Embryonic facial prominence (tissue), 1 donor: ENCODE results near the gene SLC7A4.
A peak's percentile ranks its signal among the peaks of the same experiment; 100 is the strongest.
"Not testable (repeated sequence)": the region's sequence is repeated elsewhere in the genome, so short reads cannot be mapped to it uniquely, and the experiment has no call there.

Experiments
- DNase-seq: peaks from one replicate; pipeline ENCODE4 v3.0.0-alpha.2; 2016; ENCODE audit errors: extremely low spot score

Gene SLC7A4

DNA sequence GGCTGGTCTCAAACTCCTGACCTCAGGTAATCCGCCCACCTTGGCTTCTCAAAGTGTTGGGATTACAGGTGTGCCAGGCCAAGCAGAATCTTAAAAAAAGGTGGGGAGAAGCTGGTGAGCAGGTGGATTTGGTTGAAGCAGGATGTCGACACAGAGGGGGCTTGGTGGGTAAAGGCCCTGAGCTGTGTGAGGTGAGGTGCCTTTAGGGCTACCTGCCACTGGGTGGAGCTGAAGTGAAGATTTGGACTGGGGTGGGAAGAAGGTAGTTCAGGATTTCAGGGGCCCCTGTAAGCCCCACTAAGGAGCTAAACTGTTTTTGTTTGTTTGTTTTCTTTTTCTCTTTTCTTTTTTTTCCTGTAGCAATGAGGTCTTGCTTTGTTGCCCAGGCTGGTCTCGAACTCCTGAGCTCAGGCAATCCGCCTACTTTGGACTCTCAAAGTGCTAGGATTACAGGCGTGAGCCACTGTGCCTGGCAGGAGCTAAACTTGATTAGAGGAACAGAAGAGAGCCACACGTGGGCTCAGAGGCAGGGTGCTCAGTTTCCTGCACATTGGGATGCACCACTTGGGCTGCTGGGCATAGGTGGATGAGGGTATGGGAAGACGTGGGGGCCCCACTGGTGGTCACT is 11.4 kb downstream of the SLC7A4 start:
- no peak for DNase-seq

DNA sequence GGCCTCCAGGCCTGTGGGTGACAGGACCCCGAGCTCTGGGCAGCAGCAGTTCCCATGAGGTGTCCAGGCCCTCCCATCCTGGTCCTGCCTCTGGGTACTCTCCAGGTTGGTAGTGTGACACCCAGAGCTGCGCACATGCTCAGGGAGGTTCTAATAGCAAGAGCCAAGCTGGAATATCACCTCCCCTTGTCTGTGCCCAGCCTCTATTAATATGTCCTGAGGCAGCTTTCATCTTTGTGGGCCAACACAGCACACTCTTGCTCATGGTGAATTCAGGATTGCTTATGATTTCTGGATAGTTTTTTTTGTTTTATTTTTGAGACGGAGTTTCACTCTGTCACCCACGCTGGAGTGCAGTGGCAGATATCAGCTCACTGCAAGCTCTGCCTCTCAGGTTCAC is 14.0 kb downstream of the SLC7A4 start:
- DNase-seq: no peak

DNA sequence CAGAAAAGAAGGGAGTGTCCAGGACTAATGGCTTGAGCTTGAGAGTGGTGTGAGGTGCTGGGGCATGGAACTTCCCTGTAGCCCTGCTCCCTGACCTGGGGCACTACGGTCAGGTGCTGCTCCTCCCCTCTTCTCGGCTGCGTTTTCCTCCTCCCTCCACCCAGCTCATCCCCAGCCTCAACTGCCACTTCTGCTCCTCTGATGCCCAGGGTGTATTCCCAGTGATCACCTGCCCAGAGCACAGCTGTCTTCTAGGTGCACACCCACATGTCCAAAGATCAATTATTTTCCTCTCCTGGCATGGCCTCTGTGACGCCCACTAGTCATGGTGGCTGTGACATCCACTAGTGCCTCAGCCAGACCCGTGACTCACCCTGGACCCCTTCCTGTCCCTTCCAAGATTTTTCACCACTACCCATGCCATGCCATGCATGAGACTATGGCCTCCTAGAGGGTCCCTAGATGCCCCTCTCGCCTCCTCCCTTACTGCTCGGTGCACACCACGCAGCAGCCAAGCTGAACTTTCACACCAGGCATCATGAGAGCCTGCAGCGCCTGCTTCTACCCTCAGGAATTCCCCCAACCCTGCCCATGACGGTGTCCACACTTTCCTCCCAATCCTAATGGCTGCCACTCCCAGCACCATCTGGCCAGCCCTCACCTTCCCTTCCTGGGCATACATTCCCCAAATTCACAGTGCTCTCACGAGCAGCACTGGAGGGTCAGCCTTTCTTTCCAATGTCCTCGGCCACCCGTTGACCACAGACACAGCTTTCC is 15.5 kb downstream of the SLC7A4 start:
- DNase-seq: no peak

DNA sequence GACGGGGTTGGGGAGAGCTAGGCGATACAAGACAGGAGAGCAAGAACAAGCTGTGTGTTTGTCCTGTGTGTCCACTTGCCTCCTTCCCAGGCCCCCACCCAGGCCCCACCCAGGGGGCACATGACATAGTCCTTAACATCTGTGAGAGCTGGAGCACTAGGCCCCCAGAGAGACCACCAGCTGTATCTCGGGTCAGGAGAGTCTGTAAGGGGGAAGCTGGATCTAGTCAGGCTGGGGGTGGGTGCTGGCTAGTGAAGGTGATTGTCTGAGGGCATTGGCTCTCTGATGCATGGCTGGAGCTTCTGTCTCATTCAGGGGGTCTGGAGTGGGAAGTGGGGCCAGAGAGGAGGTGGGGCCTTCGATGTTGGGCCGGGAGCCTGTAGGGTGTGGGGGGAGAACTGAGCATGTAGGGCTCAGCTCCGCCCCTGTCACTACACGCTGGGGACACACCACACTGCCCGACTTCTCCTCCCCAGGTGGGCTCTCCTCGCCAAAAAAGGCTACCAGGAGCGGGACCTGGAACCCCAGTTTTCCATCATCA is 16.8 kb downstream of the SLC7A4 start:
- no peak for DNase-seq

DNA sequence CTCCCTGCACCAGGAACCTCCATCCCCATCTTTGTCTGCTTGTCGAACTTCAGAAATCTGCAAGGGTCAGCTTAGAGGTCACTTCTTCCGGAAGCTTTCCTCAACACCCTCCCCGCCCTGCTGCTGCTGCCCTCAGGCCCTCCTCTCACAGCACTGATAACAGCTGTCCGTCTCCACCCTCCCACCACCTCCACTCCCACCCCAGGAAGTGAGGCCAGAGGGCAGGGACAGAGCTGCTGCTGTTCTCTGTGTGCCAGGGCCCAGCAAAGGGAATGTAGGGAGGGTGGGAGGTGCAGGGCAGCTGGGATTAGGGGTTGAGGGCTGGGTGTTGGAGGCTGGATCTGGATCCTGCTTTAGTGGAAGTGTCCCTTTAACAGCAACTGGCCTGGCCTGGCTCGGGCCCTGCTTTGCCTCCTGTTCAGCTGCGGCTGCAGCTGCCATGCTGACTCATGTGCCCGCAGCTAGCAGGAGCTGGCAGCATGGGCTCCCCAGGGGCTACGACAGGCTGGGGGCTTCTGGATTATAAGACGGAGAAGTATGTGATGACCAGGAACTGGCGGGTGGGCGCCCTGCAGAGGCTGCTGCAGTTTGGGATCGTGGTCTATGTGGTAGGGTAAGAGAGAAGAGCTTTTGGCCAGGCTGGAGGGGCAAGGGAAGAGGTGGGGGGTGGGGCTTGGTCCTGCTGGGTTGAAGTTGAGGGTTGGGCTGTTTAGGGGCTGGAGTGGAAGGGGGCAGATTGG is 17.5 kb downstream of the SLC7A4 start, which contains the start of gene P2RX6:
Gene P2RX6, plus strand, starts transcription at position 440 of the 740 bp plus-strand sequence. Its CDS starts 10 bp downstream, at position 450.
- no peak for DNase-seq

DNA sequence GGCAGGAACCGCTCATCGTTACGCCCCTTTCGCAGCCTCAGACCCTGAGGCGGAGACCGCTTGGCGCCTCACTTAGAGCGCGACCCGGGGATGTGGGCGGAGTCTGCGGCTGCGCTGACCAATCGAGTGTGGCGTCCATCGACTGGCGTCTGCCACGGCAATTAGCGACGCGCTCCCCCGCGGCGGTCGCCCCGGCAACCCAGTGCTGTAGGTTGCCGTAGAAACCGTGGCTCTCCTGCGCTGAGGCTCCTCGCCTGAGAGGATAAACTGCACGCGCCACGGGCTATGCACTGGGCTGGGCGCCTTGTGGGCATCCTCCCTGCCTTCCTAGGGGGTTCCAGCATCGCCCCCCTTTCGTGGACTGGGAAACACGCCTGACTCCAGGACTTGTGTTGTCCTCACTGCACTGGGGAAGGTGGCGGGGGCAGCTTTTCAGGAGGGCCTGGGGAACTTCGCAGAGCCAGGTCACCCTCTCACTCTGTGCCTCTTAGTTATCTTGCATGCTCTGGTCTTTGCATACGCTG is 18.1 kb downstream of the SLC7A4 start:
- no peak for DNase-seq

DNA sequence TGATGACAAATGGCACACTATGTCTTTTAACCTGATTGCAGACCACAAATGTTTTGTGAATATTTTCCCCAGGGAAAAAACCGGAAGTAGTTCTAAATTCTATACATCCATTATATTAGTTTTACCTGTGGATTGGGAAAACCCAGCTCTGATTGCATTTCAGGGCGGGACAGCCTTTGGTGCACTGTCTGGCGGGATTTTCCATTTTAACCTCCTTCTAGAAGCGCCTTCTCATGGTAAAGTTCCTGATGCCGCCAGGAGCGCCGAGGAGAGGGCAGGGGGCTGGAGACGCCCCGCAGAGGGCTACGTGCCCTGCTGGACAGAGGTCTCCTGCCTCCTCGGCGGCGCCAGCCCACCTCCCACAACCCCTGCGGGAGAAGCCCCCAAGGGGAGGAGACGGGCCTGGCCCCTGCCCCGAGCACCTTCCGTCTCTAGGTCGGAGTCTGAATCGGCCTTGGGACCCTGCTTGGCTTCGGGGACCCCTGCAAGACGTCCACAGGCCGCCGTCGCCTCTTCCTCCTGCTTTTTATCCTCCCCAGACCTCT is 18.6 kb downstream of the SLC7A4 start:
- DNase-seq: no peak

DNA sequence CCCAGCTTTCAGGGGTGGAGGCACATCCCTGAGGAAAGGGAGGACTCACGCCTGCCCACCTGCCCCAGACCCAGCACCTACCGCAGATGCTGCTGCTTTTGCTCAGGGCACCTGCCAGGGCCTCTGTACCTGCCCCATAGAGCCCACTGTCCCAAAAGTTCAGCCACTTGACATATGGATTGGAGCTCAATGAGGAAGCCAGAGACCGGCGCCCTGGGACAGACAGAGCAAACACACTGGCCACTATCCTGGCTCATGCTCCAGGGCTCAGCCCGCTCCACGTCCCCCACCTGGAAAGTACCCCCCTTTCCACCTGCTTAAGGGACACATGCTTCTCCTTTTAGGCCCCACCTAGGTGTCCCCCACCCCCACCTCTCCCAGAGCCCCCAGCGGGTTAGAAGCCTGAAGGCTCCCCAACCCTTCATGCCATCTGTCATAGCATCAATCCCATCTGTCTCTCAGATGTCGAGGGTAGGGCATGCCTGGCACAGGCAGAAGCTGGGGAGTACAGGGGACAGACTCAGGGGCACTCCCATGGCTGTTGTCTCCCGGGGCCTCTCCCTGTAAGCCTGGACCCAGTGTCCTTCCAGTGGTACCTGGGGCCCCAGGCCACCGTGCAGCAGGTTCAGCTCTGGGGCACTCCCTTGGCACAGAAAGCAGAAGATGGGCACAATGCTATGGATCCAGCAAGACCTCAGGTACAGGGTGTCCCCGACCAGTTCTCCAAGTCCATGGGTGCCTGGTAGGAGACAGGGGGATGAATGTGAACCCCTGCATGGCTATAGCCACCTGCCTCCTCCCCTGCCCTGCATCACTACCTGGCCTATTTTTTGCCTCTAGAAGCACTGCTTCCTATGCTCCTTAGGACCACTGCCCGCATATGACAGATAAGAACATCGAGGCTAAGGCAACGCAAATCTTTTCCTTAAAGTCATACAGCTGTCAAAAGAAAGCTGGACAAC is 19.6 kb downstream of the SLC7A4 start:
- DNase-seq: no peak

DNA sequence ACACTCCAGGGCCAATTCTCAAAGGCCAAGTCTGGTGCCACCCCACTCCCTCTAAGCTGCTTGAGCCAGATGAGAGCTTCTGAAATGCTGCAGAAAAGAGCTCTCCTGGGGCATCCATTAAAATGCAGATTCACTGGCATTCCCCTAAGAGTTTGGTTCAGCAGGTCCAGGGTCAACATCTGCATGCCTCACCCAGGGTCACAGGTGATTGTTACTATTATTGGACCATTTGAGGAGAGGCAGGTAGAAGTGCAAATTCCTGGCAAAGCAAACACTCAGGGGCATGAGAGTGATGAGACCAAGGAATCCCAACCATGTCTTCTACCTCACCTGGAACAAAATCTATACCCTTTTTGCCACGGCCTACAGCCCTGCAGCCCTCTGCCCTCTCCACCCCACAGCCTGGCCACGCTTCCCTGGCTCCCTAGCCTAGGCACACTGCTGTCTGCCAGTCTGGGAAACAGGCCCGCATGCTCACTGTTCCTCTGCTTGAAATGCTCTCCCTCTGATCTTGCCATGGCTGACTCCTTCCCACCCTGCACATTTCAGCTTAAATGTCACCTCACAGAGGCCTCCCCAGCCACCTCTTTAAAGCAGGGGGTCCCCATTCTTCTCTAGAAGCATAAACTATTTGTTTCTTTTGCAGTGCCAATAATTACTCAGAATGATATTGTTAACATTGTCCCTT is 21.8 kb downstream of the SLC7A4 start:
- DNase-seq: no peak

DNA sequence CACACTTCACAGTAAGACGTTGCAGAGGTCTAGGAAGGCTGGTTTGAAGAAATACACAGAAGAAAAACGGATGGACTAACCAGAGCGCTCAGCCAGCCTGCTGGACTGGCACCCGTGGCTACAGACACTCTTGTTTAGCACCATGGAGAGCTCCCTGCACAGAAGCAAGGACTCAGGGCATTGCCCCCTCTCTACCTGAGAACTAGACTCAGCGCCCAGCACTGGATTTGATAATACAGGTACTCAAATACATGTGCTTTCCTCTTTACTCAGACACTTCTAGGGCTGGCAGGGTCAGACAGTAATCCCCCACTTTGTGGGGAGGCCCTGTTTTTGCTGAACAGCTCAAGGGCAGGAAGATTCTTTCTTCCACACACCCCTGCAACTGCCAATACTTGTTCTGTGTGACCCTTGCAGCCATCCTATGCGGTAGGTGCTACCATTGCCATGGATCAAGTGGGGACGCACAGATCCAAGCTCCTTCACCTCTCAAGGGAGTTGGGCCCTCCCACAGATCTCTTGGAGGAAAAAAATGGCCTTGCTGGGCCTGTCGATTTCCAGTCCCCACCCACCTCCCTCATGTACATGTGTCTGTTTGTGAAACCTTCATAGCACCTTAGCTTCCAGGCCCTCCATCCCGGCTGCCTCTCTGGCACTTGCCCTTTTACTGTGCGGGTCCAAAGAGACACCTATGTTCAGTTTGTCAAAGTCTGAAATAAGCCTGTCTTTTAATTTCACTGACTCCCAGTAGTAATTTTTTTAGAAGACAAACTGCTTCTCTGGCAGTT is 22.5 kb downstream of the SLC7A4 start:
- peak; percentile 46 for DNase-seq

DNA sequence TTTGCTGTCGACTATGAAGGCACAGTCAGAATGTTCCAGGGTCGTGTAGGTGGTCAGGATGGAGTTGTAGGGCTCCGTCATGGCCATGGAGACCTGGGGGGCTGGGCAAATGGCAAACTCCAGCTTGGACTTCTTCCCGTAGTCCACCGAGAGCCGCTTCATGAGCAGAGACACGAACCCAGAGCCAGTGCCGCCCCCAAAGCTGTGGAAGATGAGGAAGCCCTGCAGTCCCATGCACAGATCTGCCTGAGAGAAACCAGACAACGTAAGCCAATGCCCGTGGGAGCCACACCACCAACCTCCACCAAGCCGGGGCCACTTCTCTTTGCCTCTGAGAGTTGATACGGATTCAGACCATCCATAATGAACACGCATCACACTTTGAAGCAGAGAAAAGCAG is 23.2 kb downstream of the SLC7A4 start:
- not testable (repeated sequence) for DNase-seq

DNA sequence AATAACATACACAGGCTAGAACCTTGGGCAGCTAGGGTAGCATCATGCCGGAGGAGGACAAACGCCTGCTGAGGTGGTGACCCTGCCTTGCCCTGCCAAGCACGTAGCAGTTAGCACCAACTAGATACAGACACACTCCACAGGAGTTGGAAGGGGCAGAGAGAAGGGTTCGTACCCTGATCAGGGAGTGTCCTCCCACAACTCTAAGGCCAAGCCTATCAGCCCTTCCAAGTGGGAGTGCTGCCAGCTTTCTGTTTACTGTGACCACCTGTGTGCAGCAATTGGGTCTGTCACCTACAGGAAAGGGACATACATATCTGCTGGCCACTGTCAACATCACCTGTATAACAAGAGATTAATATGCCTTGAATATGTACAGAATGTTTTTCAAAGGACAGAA is 28.6 kb downstream of the SLC7A4 start:
- DNase-seq: no peak

DNA sequence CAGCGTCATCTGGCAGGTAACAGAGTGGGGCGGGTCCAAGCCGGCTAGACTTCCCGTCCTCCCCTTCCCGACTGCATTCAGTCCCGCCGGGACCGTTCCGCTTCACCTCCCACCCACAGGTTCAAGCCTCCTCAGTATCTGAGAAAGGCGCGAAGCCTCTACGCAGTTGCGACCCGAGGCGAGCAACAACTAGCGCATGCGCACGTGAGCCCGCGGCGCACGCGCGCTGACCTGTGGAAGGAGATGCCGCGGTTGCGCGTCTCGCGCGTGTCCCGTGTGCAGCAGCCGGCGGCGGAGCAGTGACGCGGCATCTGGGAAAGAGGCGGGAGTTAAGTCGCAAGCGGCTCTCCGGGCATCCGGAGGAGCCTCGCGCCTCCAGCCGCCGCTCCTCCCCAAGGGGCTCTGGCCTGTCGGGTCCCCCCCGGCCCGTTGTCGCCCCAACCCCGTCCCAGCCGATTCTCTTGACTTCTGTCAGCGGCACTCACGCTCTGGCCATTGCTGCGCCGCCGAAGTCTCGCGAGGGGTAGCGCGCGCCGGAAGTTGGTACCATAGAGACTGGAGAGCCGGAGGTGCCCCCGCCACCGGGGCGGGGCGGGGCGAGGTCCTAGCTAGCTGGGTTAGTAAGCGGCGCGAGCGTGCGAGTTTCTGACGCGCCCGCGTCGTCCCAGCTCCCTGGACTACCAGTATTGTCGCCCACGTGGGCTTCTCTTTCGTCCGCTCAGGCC is 30.6 kb downstream of the SLC7A4 start, which contains the start of gene THAP7:
Gene THAP7, minus strand, starts transcription at position 518 of the 725 bp plus-strand sequence. Its CDS starts 207 bp downstream, at position 311.
- DNase-seq: peak; percentile 93

DNA sequence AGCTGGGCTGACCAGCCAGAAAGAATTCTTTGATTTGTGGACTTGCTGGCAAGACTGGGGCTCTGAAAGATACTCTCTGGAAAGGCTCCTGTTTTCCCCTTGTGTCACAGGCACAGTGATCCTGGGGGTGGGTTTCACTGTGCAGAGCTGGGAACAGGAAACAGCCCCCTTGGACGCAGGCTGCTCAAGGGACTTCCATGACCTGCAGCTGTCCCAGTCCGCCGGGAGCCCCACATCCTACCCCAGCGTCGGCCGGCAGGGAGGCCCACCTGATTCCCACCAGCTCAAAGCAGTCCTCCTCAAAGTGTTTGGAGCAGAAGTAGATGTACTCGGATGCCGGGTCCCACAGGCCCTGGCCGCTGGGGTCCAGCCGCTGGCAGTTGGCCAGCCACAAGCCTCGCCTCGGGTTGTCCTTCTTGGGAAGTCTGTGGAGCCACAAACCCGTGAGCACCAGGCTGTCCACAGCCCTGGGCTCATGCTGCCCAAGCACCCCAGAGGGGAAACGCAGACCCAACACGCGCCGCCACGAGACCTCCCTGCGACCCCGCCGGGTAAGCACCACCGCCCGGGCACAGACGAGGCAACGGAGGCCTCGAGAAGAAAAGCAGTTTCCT is 31.3 kb downstream of the SLC7A4 start:
- DNase-seq: no peak

DNA sequence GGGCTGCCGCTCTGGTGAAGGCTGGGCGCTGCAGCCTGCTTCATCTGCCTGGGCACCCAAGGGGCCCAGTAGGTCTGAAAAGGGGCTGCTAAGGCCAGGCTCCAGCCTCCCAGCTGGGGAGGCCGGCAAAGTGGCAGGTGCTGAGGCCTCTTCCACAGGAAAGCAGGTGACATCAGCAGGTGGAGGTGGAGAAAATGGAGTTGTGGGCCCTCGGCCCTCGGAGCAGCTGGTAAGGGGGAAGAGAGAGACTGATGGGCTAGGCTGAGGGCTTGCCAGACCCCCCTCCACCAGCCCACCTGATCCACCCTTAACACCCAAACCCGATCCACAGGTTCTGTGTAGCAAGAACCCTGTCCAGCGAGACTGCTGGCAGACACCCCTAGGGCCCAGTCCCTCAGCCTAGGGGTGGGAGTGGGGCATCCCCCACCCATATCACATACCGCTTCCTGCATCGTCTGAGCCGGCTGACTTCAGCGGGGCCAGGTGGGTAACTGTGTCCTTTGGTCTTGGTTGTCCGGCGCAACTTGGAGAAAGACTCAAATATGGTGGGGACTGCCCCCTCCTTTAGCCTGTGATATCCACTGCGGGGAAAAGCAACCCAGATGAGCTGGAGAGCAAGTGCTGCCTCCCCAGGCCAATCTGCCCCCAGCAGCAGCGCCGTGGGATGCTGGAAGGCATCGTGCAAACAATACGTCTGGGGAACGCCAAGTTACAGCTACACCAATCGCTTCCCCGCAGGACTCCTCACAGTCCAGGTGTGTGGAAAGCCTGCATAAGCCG is 32.0 kb downstream of the SLC7A4 start:
- DNase-seq: no peak

DNA sequence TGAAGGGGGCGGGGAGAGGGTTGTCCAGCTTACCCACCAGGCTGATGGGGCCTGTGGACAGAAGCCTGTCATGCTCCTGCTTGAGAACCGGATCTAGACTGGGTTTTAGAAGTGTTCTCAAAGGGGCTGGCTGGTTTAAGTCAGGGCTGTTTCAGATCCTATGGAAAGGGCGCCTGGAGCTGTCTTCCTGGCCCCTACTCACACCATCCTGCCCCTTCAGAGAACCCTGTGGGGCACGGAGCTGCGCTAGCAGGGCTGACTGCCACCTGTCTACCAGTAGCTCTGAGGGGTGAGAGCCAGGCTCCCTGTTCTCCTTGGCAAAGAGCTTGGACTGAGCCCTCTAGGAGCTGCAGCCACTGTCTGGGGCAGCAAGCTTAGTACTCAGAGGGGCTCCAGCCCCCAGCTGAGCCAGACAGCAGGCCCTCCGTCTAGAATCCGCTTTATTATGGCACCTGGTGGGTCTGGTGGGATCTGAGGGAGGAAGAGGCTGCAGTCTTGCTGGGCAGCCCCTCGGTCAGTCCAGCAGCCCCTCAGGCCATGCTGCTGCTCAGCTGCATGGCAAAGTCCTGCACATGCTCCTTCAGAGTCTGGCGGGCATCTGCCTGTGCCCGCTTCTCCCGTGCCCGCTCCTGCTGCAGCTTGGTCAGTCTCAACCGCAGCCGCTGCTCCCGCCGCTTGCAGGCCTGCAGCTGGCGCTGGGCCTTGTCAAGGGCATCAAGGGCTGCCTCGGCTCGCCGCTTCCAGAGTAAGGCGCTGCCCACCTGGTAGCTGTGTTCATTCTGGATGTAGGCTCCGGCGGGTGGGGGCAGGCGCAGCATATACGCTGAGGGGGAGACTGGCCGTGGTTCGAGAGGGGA is 32.8 kb downstream of the SLC7A4 start:
- DNase-seq: no peak
